Panc1 (cell line): ENCODE results near the gene SLC30A5. TPM values are rescaled to one million over a fixed set of nuclear protein-coding genes. Genes with fewer than 3 reads are reported as not detected.

ENCODE experiments used
- ATAC-seq: fragments of 200-7000 bp; cut with Tn5 transposase; 2 replicates; pipeline ENCODE4 v1.9.1; 2020; ENCODE audit warnings: mild to moderate bottlenecking, moderate library complexity
- BruUV-seq: library from RNA; stranded (reverse); fragments of 400-500 nt; replicated peaks from 2 replicates; lab custom pipeline; 2021; lab: Mats Ljungman, UMichigan
- CTCF ChIA-PET: fragments of 300-600 bp; sonication (Branson Sonifier 250); formaldehyde crosslinking; loops from one replicate; lab custom pipeline; 2022; ENCODE audit warnings: antibody characterized with exemption; lab: Charles Lee
- POLR2A ChIA-PET: fragments of 300-600 bp; sonication (Branson Sonifier 250); formaldehyde crosslinking; loops from one replicate; lab custom pipeline; 2022; ENCODE audit warnings: antibody characterized with exemption; lab: Charles Lee
- DNase-seq: peaks from one replicate; pipeline ENCODE4 v3.0.0-alpha.2; 2010; ENCODE audit warnings: low read depth, low spot score
- H3K27ac ChIP-seq: 2 replicates; pipeline ENCODE4 v1.5.1; 2011; ENCODE audit warnings: mild to moderate bottlenecking, low read length, inconsistent platforms
- H3K27me3 ChIP-seq: fragments of 200-500 bp; sonication (Bioruptor generic); 2 replicates; pipeline ENCODE4 v1.6.0; 2014; ENCODE audit warnings: low read length, inconsistent platforms; ENCODE audit not compliant: control insufficient read depth, insufficient read depth
- H3K36me3 ChIP-seq: fragments of 200-500 bp; sonication (Bioruptor generic); 2 replicates; pipeline ENCODE4 v1.5.1; 2014; ENCODE audit warnings: inconsistent platforms, mild to moderate bottlenecking, low read length, moderate library complexity; ENCODE audit not compliant: control insufficient read depth, insufficient read depth
- H3K4me1 ChIP-seq: 2 replicates; pipeline ENCODE4 v1.5.1; 2011; ENCODE audit warnings: inconsistent platforms, mild to moderate bottlenecking, low read length, moderate library complexity; ENCODE audit not compliant: control insufficient read depth, insufficient read depth
- H3K4me3 ChIP-seq, 2 experiments: 2 replicates each; pipeline ENCODE4 v1.5.1; 2011 to 2012; ENCODE audit warnings: low read depth in 2 of 2, low read length in 2 of 2, mild to moderate bottlenecking in 2 of 2, inconsistent platforms in 1 of 2, moderate library complexity in 1 of 2
- H3K9me3 ChIP-seq: fragments of 200-500 bp; sonication (Bioruptor generic); 2 replicates; pipeline ENCODE4 v1.5.1; 2014; ENCODE audit warnings: low read depth, mild to moderate bottlenecking, inconsistent platforms, low read length, moderate library complexity; ENCODE audit not compliant: control insufficient read depth, insufficient read depth
- POLR2AphosphoS5 ChIP-seq: IDR thresholded peaks from 2 replicates; pipeline ENCODE4 v1.6.1; 2012; ENCODE audit warnings: mild to moderate bottlenecking, low read depth, low read length, moderate library complexity
- SIN3A ChIP-seq: IDR thresholded peaks from 2 replicates; pipeline ENCODE4 v1.6.1; 2012; ENCODE audit warnings: low read depth, mild to moderate bottlenecking, low read length, moderate library complexity, borderline replicate concordance; ENCODE audit not compliant: insufficient read depth
- TCF7L2 ChIP-seq: IDR thresholded peaks from 2 replicates; pipeline ENCODE4 v1.6.1; 2011; ENCODE audit warnings: mild to moderate bottlenecking, low read depth, low read length, inconsistent platforms
- in situ Hi-C: cut with HindIII; loops from 2 replicates; pipeline ENCODE4 v1.10.0; 2016; ENCODE audit warnings: low sequenced_read_pairs, low pct_unique_long_range_greater_than_20kb
- intact Hi-C: fragments of 100-400 bp; cut with micrococcal nuclease; formaldehyde crosslinking; loops from one replicate; pipeline ENCODE4 v1.10.0; 2022; ENCODE audit not compliant: unreplicated experiment
- total RNA-seq: library from RNA; stranded (reverse); gene quantifications from one replicate; pipeline ENCODE4 v1.2.1, GENCODE V29; 2021; ENCODE audit not compliant: unreplicated experiment
- TF ChIP-seq, protein P1 (sequence below): fragments of 450-650 bp; IDR thresholded peaks from 2 replicates; pipeline ENCODE4 v1.5.1; 2017; ENCODE audit warnings: mild to moderate bottlenecking
- TF ChIP-seq, protein P2 (sequence below), 2 experiments: IDR thresholded peaks; 2 replicates each; pipeline ENCODE4 v1.6.1; 2011 to 2012; ENCODE audit warnings: low read depth in 2 of 2, control low read depth in 1 of 2, low read length in 1 of 2, mild to moderate bottlenecking in 1 of 2, moderate library complexity in 1 of 2; ENCODE audit not compliant: insufficient read depth in 1 of 2

Gene SLC30A5
- total RNA-seq, 1 experiment from 2014 or later: 61.3 TPM

DNA sequence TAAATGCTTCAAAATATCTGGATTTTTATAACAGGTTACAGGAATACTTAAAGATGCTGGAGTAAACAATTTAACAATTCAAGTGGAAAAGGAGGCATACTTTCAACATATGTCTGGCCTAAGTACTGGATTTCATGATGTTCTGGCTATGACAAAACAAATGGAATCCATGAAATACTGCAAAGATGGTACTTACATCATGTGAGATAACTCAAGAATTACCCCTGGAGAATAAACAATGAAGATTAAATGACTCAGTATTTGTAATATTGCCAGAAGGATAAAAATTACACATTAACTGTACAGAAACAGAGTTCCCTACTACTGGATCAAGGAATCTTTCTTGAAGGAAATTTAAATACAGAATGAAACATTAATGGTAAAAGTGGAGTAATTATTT is 35.6 kb downstream of the SLC30A5 start:
- in situ Hi-C loops: no loop called here
- DNase-seq (no peak), ATAC-seq (no peak)
- TF ChIP-seq POLR2AphosphoS5 (no peak), TCF7L2 (no peak)
- TF ChIP-seq, protein P1, sequence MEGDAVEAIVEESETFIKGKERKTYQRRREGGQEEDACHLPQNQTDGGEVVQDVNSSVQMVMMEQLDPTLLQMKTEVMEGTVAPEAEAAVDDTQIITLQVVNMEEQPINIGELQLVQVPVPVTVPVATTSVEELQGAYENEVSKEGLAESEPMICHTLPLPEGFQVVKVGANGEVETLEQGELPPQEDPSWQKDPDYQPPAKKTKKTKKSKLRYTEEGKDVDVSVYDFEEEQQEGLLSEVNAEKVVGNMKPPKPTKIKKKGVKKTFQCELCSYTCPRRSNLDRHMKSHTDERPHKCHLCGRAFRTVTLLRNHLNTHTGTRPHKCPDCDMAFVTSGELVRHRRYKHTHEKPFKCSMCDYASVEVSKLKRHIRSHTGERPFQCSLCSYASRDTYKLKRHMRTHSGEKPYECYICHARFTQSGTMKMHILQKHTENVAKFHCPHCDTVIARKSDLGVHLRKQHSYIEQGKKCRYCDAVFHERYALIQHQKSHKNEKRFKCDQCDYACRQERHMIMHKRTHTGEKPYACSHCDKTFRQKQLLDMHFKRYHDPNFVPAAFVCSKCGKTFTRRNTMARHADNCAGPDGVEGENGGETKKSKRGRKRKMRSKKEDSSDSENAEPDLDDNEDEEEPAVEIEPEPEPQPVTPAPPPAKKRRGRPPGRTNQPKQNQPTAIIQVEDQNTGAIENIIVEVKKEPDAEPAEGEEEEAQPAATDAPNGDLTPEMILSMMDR: no peak
- CTCF ChIA-PET: no interaction called here
- POLR2A ChIA-PET: no interaction called here
- Histone ChIP-seq H3K4me1 (no peaks in the 10 kb centered on the region; the same call in 1 of the 2 replicates), H3K36me3 (peaks cover 23% of the 10 kb centered on the region), H3K9me3 (no peaks in the 10 kb centered on the region), H3K4me3 (no peak overlapping the region), H3K27me3 (no peaks in the 10 kb centered on the region), H3K27ac (no peak overlapping the region)
- BruUV-seq: no TSS peak
- intact Hi-C loops: no loop called here

GRCh38 chr5:69130241-69130640 is 36.4 kb downstream of the SLC30A5 start:
- TF ChIP-seq SIN3A (no peak), TCF7L2 (no peak), POLR2AphosphoS5 (no peak)
- TF ChIP-seq, protein P1: no peak
- TF ChIP-seq, protein P2, sequence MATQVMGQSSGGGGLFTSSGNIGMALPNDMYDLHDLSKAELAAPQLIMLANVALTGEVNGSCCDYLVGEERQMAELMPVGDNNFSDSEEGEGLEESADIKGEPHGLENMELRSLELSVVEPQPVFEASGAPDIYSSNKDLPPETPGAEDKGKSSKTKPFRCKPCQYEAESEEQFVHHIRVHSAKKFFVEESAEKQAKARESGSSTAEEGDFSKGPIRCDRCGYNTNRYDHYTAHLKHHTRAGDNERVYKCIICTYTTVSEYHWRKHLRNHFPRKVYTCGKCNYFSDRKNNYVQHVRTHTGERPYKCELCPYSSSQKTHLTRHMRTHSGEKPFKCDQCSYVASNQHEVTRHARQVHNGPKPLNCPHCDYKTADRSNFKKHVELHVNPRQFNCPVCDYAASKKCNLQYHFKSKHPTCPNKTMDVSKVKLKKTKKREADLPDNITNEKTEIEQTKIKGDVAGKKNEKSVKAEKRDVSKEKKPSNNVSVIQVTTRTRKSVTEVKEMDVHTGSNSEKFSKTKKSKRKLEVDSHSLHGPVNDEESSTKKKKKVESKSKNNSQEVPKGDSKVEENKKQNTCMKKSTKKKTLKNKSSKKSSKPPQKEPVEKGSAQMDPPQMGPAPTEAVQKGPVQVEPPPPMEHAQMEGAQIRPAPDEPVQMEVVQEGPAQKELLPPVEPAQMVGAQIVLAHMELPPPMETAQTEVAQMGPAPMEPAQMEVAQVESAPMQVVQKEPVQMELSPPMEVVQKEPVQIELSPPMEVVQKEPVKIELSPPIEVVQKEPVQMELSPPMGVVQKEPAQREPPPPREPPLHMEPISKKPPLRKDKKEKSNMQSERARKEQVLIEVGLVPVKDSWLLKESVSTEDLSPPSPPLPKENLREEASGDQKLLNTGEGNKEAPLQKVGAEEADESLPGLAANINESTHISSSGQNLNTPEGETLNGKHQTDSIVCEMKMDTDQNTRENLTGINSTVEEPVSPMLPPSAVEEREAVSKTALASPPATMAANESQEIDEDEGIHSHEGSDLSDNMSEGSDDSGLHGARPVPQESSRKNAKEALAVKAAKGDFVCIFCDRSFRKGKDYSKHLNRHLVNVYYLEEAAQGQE (IDR thresholded peaks at IDR 0.05; ENCODE audit: insufficient read depth in 1 of 2, low read depth in 2 of 2, low read length in 1 of 2): no peak
- no TSS peak for BruUV-seq
- H3K9me3 ChIP-seq: no peaks in the 10 kb centered on the region
- in situ Hi-C loops: no loop called here
- ATAC-seq (no peak), DNase-seq (no peak)
- H3K4me1 ChIP-seq: no peaks in the 10 kb centered on the region; the same call in 1 of the 2 replicates
- ChIA-PET CTCF (no interaction called here), POLR2A (no interaction called here)
- H3K27me3 ChIP-seq: no peaks in the 10 kb centered on the region
- intact Hi-C loops: no loop called here
- no peak overlapping the region for H3K4me3 ChIP-seq
- no peak overlapping the region for H3K27ac ChIP-seq
- H3K36me3 ChIP-seq: peaks cover 23% of the 10 kb centered on the region
